Stomach smooth muscle (tissue), 2 donors: ENCODE results near the gene TNP2.
"Not testable (repeated sequence)": the region's sequence is repeated elsewhere in the genome, so short reads cannot be mapped to it uniquely, and the experiment has no call there.

ENCODE experiments used
- H3K27ac ChIP-seq: one replicate; pipeline ENCODE4 v1.7.0; 2013; ENCODE audit warnings: mild to moderate bottlenecking, low read length, inconsistent platforms
- H3K27me3 ChIP-seq, 2 donors: one replicate each; pipeline ENCODE4 v1.7.0; 2013; ENCODE audit warnings: low read length in 2 of 2; ENCODE audit not compliant: insufficient read depth in 2 of 2, control insufficient read depth in 1 of 2
- H3K36me3 ChIP-seq, 2 donors: one replicate each; pipeline ENCODE4 v1.7.0; 2013; ENCODE audit warnings: low read length in 2 of 2; ENCODE audit not compliant: control insufficient read depth in 2 of 2, insufficient read depth in 2 of 2
- H3K4me1 ChIP-seq: one replicate; pipeline ENCODE4 v1.7.0; 2013; ENCODE audit warnings: low read length; ENCODE audit not compliant: control insufficient read depth, insufficient read depth
- H3K4me3 ChIP-seq, 2 donors: one replicate each; pipeline ENCODE4 v1.7.0; 2013; ENCODE audit warnings: low read length in 2 of 2
- H3K9ac ChIP-seq, 2 donors: one replicate each; pipeline ENCODE4 v1.7.0; 2013; ENCODE audit warnings: low read length in 2 of 2, mild to moderate bottlenecking in 1 of 2
- H3K9me3 ChIP-seq, 2 donors: one replicate each; pipeline ENCODE4 v1.7.0; 2013; ENCODE audit warnings: low read length in 2 of 2; ENCODE audit not compliant: control insufficient read depth in 2 of 2
- donor health status: healthy.
- donor health status: Pancreatic carcinoma.

Gene TNP2

GRCh38 chr16:11299865-11300559 lies 30.9 kb upstream of the TNP2 start:
- Histone ChIP-seq H3K9ac (no peak overlapping the region), H3K27ac (no peak overlapping the region)

GRCh38 chr16:11298950-11299547 lies 29.9 kb upstream of the TNP2 start:
- H3K4me1 ChIP-seq = peaks cover 12% of the 10 kb centered on the region
- not testable (repeated sequence) for H3K27me3 ChIP-seq, H3K9me3 ChIP-seq, H3K36me3 ChIP-seq, H3K9ac ChIP-seq, H3K27ac ChIP-seq, H3K4me3 ChIP-seq

More at GRCh38 chr16:11299865-11300559, 30.9 kb upstream of the TNP2 start:
- no peaks in the 10 kb centered on the region for H3K9me3 ChIP-seq
- H3K4me3 ChIP-seq = no peak overlapping the region
- H3K4me1 ChIP-seq = peaks cover 12% of the 10 kb centered on the region
- no peaks in the 10 kb centered on the region for H3K36me3 ChIP-seq
- no peaks in the 10 kb centered on the region for H3K27me3 ChIP-seq

DNA sequence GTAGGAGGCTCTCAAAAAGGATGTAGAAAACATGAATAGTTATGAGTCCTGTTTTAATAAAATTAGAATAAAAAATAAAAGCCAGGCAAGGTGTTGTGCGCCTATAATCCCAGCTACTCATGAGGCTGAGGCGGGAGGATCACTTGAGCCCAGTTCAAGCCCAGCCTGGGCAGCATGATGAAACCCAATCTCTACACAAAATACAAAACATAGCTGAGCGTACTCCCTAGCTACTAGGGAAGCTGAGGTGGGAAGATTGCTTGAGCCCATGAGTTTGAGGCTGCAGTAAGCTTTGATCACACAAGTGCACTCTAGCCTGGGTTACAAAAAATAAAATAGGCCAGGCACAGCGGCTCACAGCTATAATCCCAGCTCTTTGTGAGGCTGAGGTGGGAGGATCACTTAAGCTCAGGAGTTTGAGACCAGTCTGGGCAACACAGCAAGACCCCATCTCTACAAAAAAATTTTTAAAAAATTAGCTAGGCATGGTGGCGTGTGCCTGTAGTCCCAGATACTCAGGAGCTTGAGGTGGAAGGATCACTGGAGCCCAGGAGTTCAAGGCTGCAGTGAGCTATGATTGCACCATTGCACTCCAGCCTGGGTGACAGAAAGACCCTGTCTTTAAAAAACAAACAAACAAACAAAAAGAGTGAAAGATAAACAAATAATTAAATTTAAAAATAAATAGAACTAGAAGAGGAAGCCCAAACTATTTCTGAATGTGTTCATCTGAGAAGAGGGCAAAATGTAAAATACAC lies 29.2 kb upstream of the TNP2 start:
- Histone ChIP-seq H3K27ac (no peak overlapping the region), H3K4me1 (peaks cover 12% of the 10 kb centered on the region), H3K9ac (no peak overlapping the region), H3K36me3 (no peaks in the 10 kb centered on the region), H3K4me3 (no peak overlapping the region), H3K27me3 (no peaks in the 10 kb centered on the region), H3K9me3 (no peaks in the 10 kb centered on the region)

- Histone ChIP-seq H3K27ac (no peak overlapping the region), H3K9ac (no peak overlapping the region), H3K4me3 (peak overlapping the region; percentile 4 to 64)
Observed at GRCh38 chr16:11297492-11298142, 28.5 kb upstream of the TNP2 start.

GRCh38 chr16:11296706-11297491 lies 27.8 kb upstream of the TNP2 start:
- Histone ChIP-seq H3K27ac (no peak overlapping the region), H3K4me3 (peak overlapping the region; percentile 4 to 64), H3K27me3 (no peaks in the 10 kb centered on the region), H3K9ac (no peak overlapping the region), H3K36me3 (no peaks in the 10 kb centered on the region), H3K9me3 (no peaks in the 10 kb centered on the region), H3K4me1 (peaks cover 12% of the 10 kb centered on the region)

More at GRCh38 chr16:11297492-11298142, 28.5 kb upstream of the TNP2 start:
- no peaks in the 10 kb centered on the region for H3K9me3 ChIP-seq
- no peaks in the 10 kb centered on the region for H3K27me3 ChIP-seq
- H3K4me1 ChIP-seq = peaks cover 12% of the 10 kb centered on the region
- no peaks in the 10 kb centered on the region for H3K36me3 ChIP-seq

GRCh38 chr16:11296351-11296705 lies 27.2 kb upstream of the TNP2 start:
- no peak overlapping the region for H3K9ac ChIP-seq
- no peaks in the 10 kb centered on the region for H3K36me3 ChIP-seq
- no peaks in the 10 kb centered on the region for H3K27me3 ChIP-seq
- H3K27ac ChIP-seq = no peak overlapping the region
- H3K9me3 ChIP-seq = no peaks in the 10 kb centered on the region
- peaks cover 12% of the 10 kb centered on the region for H3K4me1 ChIP-seq
- H3K4me3 ChIP-seq = no peak overlapping the region

GRCh38 chr16:11295672-11296071 lies 26.5 kb upstream of the TNP2 start:
- Histone ChIP-seq H3K9me3 (no peaks in the 10 kb centered on the region), H3K4me3 (no peak overlapping the region)

DNA sequence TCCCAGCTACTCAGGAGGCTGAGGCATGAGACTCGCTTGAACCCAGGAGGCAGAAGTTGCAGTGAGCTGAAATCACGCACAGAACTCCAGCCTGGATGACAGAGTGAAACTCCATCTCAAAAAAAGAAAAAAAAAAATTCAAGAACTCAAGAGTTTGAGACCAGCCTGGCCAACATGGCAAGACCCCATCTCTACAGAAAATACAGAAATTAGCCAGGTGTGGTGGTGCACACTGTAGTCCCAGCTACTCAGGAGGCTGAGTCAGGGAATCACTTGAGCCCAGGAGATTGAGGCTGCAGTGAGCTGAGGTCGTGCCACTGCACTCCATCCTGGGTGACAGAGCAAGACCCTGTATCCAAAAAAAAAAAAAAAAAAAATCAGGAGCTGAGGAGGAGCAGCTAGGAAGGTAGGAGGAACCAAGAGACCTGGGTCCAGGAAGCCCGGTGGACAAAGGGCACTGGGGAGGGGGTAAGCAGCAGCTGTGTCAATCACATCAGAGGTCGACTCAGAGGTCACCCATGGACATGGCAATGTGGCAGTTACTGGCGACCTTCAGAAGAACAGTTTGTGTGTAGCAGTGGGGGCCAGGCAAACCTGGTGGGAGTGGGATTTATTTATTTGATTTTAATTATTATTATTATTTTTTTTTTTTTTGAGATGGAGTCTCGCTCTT lies 23.1 kb upstream of the TNP2 start:
- H3K4me3 ChIP-seq = no peak overlapping the region

More at GRCh38 chr16:11295672-11296071, 26.5 kb upstream of the TNP2 start:
- no peaks in the 10 kb centered on the region for H3K27me3 ChIP-seq
- H3K27ac ChIP-seq = no peak overlapping the region
- H3K4me1 ChIP-seq = peaks cover 12% of the 10 kb centered on the region
- no peaks in the 10 kb centered on the region for H3K36me3 ChIP-seq
- H3K9ac ChIP-seq = no peak overlapping the region

GRCh38 chr16:11291091-11291703 lies 22.1 kb upstream of the TNP2 start:
- Histone ChIP-seq H3K9ac (no peak overlapping the region), H3K36me3 (no peaks in the 10 kb centered on the region), H3K9me3 (no peaks in the 10 kb centered on the region), H3K27ac (no peak overlapping the region), H3K4me3 (no peak overlapping the region), H3K27me3 (peaks cover 0 to 2% of the 10 kb centered on the region in 2 donors), H3K4me1 (no peaks in the 10 kb centered on the region)

More for the DNA sequence above, 23.1 kb upstream of the TNP2 start:
- H3K36me3 ChIP-seq = no peaks in the 10 kb centered on the region
- H3K9ac ChIP-seq = no peak overlapping the region
- H3K9me3 ChIP-seq = no peaks in the 10 kb centered on the region
- peaks cover 0 to 2% of the 10 kb centered on the region in 2 donors for H3K27me3 ChIP-seq
- peaks cover 6% of the 10 kb centered on the region for H3K4me1 ChIP-seq
- no peak overlapping the region for H3K27ac ChIP-seq
